Spinal cord (tissue), 10 donors: ENCODE measurements around the gene CEP170. TPM values are rescaled to one million over a fixed set of nuclear protein-coding genes. Genes with fewer than 3 reads are reported as not detected.
"Not testable (repeated sequence)": the region's sequence is repeated elsewhere in the genome, so short reads cannot be mapped to it uniquely, and the experiment has no call there.

Source experiments
- DNase-seq, 6 donors: peaks; one replicate each; pipeline versions ENCODE4 v3.0.0 to v3.0.0-alpha.2; 2013 to 2015; ENCODE audit warnings: low spot score in 6 of 6, low read depth in 4 of 6
- H3K27ac ChIP-seq: one replicate; pipeline ENCODE4 v1.5.1; 2013; ENCODE audit warnings: low read depth, low read length, control low read depth
- H3K27me3 ChIP-seq: one replicate; pipeline ENCODE4 v1.6.1; 2013; ENCODE audit warnings: low read length; ENCODE audit not compliant: control insufficient read depth, insufficient read depth
- H3K36me3 ChIP-seq: one replicate; pipeline ENCODE4 v1.6.1; 2013; ENCODE audit warnings: low read length; ENCODE audit not compliant: control insufficient read depth, insufficient read depth
- H3K4me1 ChIP-seq: one replicate; pipeline ENCODE4 v1.6.1; 2013; ENCODE audit warnings: low read length; ENCODE audit not compliant: control insufficient read depth, insufficient read depth
- H3K4me3 ChIP-seq: one replicate; pipeline ENCODE4 v1.5.1; 2013; ENCODE audit warnings: low read depth, low read length, control low read depth
- H3K9me3 ChIP-seq: one replicate; pipeline ENCODE4 v1.6.1; 2013; ENCODE audit warnings: low read length; ENCODE audit not compliant: control insufficient read depth, insufficient read depth
- WGBS: methylation state at CpG from one replicate; pipeline ENCODE4 v1.1.5; 2013; ENCODE audit warnings: missing lambda C conversion rate; ENCODE audit not compliant: insufficient coverage; 5-methylcytosine and 5-hydroxymethylcytosine counted together
- polyA plus RNA-seq, 2 donors: library from polyadenylated mRNA; unstranded; fragments of 120-200 nt; gene quantifications; one replicate each; pipeline ENCODE4 v1.2.1, GENCODE V29; 2013; ENCODE audit not compliant: insufficient read length in 2 of 2
- total RNA-seq, 2 donors: library from RNA; depleted of rRNA in 1 of 2; stranded (reverse); fragments of 120-200 nt in 1 of 2; fragments of >200 nt in 1 of 2; gene quantifications; one replicate each; pipeline versions ENCODE4 v1.2.3 to v1.2.4, GENCODE V29; 2013 to 2014
- donor health status: healthy.

The CEP170 gene
- total and polyA plus RNA-seq, 4 donors: 135 to 209 (median 152) TPM

DNA sequence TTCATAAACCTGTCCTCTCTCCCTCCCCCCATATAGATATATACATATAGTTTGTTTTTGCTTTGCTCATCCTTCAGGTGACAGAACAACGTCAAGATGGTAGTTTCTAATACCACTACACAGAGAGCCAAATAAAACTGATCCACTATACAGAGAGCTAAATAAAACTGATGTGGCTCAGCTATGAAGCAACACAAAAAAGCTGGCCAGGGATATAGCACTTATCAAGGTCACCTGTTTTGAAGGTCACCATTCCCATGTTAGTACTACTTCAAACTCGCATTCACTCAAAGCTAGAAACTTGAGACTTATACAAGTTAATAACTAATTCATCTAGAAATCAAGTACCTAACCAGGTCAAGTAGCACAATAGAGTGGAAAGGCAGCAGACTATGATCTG, 61.8 kb downstream of the CEP170 start:
- not testable (repeated sequence) for H3K9me3 ChIP-seq, DNase-seq, H3K36me3 ChIP-seq, H3K4me1 ChIP-seq, H3K27ac ChIP-seq, H3K4me3 ChIP-seq, H3K27me3 ChIP-seq
- WGBS: no CpG with 5 or more reads among the region's 2 CpGs

DNA sequence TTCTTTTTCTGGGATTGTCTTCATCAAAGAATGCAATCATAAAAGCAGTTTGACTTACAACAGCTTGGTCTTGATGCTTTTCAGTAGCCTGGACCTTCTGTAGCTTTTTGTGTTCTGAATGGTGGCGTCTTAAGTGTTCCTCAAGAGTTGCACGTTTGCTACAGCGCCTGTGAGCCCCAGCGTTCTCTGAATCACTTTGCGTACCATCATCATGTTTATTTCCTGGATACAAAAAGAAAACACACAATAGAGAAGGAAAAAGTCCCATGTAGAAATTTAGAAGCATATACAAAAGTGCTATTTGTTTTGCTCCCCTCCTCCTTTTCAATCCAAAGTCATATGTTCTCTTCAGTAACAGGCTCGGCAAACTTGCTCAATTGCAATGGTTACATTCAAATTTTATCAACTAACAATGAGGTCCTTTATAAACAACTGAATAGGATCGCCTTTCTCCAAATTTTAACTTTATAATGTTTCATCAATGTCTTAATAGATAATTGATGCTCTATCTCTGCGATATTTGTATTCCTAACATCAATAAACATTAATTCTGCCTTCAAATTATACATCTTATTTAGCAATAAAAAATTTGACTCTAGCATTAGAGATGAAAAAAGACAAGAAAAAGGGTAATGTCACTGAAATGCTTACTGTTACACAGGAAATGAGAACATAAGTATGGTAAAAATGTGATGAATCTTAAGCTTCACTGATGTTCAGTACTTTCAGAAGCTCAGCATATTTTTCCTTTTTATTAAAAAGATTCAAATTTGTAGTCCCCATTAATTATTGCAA, 68.7 kb downstream of the CEP170 start:
- not testable (repeated sequence) for H3K4me1 ChIP-seq, H3K36me3 ChIP-seq, H3K4me3 ChIP-seq, H3K27me3 ChIP-seq, H3K9me3 ChIP-seq
- peak in 1 of 6 donors; percentile 7 for DNase-seq
- peak overlapping the region; percentile 71 for H3K27ac ChIP-seq
- WGBS: no CpG with 5 or more reads among the region's 8 CpGs

DNA sequence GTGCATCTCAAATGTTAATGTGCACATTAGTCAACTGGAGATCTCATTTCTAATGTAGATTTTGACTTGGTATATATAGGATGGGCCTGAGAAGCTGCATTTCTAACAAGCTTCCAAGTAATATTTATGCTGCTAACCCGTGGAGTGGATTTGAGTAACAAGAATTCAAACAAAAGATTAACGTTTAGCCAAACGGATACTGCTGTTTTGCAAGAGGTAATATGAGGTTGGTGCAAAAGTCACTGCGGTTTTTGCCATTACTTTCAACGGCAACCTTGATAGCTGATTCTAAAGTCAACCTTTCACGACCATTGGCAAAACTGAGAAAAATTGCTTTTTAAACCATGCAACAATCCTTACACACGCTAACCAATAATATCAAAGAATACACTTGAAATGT, 70.3 kb downstream of the CEP170 start:
- not testable (repeated sequence) for H3K27me3 ChIP-seq, H3K36me3 ChIP-seq, H3K9me3 ChIP-seq, H3K4me3 ChIP-seq, H3K27ac ChIP-seq, DNase-seq, H3K4me1 ChIP-seq
- 88% methylated on average over 4 of the region's 7 CpGs for WGBS

DNA sequence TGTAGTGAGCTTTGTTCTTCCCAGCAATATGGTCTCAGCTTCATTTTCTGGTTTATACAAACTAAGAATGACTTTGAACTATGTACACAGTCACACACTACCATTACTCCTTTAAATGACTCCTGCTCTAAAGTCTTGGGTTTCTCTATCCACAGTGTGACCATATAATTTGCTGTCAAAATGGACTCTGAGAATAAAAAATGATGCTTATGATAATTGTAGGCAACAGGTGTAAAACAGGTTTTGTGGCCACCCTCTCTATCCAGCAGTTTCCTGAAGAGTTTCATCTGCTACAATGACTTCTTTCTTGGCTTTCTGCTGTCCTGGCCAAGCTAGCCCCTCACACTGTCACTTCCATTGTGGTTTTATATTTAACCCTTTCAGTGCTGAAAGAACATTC, 71.4 kb downstream of the CEP170 start:
- H3K9me3 ChIP-seq, H3K4me1 ChIP-seq, H3K36me3 ChIP-seq, DNase-seq, H3K27me3 ChIP-seq, H3K27ac ChIP-seq, H3K4me3 ChIP-seq: not testable (repeated sequence)

DNA sequence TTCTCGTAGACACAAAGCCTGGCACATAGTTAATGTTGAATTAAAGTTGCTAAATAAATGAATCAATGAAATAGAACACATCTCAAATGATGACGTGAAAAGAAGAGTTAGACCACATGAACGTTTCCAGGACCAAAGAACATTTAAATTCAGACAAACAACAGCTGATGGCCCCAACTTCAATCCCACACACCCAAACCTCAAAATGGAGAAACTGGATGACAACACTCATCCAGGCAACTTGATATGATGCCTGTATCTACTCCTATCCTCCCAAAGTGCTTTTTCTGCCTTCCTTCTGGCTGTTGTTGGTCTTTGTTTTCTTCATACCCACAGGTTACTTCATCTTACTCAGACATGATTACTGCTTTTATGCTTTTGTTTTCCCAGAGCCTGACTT, 71.9 kb downstream of the CEP170 start:
- WGBS: no CpG with 5 or more reads among the region's 3 CpGs
- H3K27me3 ChIP-seq, DNase-seq, H3K27ac ChIP-seq, H3K9me3 ChIP-seq, H3K36me3 ChIP-seq, H3K4me3 ChIP-seq, H3K4me1 ChIP-seq: not testable (repeated sequence)

DNA sequence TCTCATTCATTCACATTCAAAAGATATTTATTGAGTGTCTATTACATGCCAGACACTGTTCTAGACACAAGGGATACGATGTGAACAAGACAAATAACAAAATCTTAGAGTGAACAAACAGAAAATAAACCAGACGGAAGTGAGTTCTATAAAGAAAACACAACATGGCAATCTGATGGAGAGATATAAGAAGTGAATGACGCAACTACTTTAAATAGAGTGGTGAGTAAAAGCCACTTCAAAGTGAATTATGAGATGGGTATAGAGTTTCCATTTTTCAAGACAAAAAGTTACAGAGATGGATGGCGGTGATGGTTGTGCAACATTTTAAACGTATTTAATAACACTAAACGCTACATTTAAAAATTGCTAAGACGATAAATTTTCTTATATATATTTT, 75.4 kb downstream of the CEP170 start:
- H3K27ac ChIP-seq: no peak overlapping the region
- H3K4me3 ChIP-seq: no peak overlapping the region
- H3K36me3 ChIP-seq: no peaks in the 10 kb centered on the region
- no peaks in the 10 kb centered on the region for H3K9me3 ChIP-seq
- H3K27me3 ChIP-seq: no peaks in the 10 kb centered on the region
- no peaks in the 10 kb centered on the region for H3K4me1 ChIP-seq
- no peak for DNase-seq
- no CpG with 5 or more reads among the region's 7 CpGs for WGBS

DNA sequence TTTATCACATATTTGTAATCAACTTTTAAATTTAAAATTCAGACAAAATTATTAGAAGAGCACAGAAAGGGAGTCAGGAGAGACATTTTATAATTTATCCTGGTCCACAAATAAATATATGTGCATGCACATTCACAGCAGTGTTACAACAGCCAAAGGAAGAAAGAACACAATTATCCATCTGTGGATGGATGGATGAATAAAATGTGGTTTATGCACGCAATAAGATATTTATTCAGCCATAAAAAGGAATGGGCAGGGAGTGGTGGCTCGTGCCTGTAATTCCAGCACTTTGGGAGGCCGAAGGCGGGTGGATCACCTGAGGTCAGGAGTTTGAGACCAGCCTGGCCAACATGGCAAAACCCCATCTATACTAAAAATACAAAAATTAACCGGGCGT, 77.3 kb downstream of the CEP170 start:
- not testable (repeated sequence) for H3K27me3 ChIP-seq, H3K9me3 ChIP-seq, DNase-seq, H3K4me1 ChIP-seq, H3K36me3 ChIP-seq, H3K27ac ChIP-seq, H3K4me3 ChIP-seq
- WGBS: 80% methylated on average over 1 of the region's 6 CpGs

DNA sequence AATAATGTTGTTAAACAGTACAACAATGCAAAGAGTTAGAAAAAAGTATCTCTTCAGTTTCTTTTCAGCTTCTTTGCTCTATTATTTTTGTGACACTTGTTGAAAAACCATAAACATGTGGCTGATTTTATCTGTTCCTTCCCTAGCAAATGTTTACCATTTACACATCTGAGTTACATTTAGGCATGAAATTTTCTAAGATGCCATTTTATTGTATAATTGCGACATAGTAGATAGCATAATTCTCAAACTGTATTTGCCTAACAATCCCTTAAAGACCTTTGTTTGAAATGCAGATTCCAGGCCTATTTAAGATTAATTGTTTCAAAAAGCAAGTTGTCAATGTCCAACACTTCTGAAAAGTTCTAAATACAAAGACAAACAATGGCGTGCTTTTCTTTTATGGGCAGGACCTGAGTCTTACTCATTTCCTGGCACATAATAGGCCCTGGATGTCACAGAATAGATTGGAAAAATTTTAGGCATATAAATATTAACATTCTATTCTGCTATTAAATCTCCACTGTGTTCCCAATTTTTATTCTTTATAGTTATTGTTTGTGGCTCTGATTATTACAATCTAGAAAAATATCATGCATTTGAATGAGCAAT, 81.2 kb downstream of the CEP170 start:
- WGBS: no CpG with 5 or more reads among the region's 2 CpGs
- not testable (repeated sequence) for H3K27me3 ChIP-seq, H3K4me3 ChIP-seq, H3K27ac ChIP-seq, DNase-seq, H3K9me3 ChIP-seq, H3K4me1 ChIP-seq, H3K36me3 ChIP-seq

DNA sequence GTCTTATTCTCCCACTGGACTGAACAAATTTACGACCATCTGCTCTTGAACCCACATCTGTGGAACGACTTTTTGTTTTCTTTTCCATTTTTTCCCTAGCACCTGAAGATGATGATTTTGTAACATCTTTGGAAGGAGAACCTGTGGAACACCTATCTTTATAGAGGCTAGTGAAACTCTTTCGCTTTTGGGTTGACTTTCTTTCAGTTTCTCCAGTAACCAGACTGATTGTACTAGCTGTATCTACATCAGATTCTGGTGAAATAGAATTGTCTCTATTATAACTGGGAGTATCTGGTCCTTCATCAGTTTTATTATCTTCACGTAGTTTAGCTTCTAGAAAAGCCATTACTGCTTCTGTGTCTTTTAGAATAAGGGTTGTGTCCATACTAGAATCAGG, 90.2 kb downstream of the CEP170 start:
- not testable (repeated sequence) for H3K9me3 ChIP-seq, H3K27me3 ChIP-seq, H3K27ac ChIP-seq, H3K36me3 ChIP-seq, DNase-seq, H3K4me1 ChIP-seq, H3K4me3 ChIP-seq
- WGBS: no CpG with 5 or more reads among the region's 4 CpGs

DNA sequence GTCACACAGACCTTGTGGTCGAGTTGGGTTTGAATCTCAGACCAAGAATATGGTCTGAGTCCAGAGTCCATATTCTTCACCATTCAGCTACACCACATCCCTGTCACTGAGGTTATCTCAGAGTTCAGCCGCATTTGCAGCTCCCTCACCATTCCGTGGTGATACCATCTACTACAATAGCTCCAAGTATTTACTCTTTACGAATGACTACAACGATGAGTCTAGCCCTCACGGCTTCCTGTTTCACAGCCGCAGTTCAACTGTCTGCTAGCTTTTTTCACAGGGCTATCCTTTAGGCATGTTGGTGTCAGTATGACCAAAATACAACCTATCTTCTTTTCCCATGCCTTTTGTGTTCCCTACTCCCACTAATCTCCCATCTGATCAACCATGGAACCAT, 104.2 kb downstream of the CEP170 start:
- DNase-seq, H3K4me1 ChIP-seq, H3K27me3 ChIP-seq, H3K27ac ChIP-seq, H3K4me3 ChIP-seq, H3K36me3 ChIP-seq, H3K9me3 ChIP-seq: not testable (repeated sequence)
- WGBS: 98% methylated on average over 6 of the region's 7 CpGs
